HUDEP-2 (cell line): ENCODE measurements around the gene CLDN20.
"Not testable (repeated sequence)": the region's sequence is repeated elsewhere in the genome, so short reads cannot be mapped to it uniquely, and the experiment has no call there.

Source experiments
- DNase-seq, 76 experiments: peaks; one replicate each; lab custom pipeline; 2025; ENCODE audit not compliant: unreplicated experiment in 76 of 76; lab: John Stamatoyannopoulos, UW

CLDN20 gene, protein sequence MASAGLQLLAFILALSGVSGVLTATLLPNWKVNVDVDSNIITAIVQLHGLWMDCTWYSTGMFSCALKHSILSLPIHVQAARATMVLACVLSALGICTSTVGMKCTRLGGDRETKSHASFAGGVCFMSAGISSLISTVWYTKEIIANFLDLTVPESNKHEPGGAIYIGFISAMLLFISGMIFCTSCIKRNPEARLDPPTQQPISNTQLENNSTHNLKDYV

DNA sequence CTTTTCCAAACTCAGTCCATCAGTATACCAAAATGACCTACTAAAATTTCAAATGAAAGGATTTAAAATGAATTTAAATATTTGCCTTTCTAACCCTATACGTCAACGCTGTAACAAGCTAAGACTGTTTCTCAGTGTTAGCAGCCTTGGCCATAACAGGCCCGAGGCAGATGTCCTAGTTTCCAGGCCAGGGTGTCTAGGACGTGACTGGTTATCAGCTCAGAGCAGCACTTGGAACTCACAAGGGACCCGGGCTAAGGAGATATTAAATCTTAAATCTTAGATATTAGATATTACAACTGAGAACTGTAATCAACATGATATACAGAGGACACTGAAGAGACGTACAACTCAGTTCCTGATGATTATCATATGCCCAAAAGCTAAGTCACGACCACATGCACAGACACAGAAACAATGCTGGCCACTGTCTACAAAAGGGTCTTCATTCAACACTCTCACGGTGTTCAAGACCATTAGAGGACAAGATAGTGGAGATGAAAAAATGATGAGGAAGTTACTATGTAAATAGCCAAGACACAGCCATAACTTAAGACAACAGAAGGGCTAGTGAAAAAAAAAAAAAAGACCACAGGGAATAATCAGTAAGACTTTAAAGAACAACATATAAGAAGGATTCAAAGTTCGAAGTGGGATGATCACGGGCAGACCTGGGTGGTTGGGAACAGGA, at the start of gene CLDN20:
Gene CLDN20 (plus strand): TSS at position 641 of the 691 bp plus-strand sequence. CDS start 11,707 bp downstream, outside the sequence.
- no peak for DNase-seq

DNA sequence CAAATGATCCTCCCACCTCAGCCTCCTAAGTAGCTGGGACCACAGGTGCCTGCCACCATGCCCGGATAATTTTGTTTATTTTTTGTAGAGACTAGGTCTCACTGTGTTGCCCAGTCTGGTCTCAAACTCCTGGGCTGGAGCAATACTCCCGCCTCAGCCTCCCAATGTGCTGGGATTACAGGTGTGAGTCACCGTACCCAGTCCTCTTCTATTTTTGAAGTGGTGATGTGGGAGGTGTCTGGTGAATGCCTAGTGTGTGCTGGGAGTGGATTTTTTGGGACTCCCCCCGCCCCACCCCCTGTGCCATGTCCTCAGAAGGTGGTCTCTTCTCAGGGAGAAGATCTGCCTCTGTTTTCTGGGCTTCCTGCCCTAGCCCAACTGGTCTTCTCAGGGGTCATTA, 47.9 kb upstream of the CLDN20 start:
- no peak for DNase-seq

DNA sequence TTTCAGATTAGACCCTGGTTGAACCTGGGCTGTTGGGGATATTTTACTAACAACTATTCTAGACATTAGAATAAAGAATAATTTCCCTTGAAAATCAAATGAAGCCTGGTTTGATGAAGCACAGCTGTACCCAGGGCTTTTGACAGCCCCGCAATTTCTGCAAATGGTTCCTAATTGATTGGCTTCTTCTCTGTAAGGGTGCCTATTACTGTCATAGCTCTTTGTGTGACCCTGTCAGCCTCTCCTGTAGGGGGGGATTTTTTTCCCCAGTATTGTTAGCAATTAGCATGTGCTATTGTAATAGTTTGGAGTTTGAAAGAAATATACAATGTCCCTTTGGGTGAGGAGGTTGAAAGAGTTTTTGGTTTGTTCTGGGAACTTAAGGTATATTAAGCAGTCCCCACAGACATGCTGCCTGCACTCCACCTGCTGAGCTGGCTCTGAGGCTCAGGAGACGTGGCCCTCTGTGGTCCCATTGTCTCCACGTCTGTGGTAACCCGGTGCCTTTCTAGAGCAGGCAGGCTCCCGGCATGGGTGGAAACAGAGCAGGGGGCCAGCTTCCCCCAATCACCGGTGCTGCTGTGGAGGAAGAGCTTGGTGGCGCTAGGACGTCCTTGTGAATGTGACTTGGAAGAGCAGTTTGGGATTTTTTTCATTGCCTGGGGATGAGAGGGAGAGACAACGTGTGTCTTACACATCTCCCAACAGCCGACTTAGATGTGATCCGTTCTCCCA, 47.3 kb upstream of the CLDN20 start:
- DNase-seq: no peak

DNA sequence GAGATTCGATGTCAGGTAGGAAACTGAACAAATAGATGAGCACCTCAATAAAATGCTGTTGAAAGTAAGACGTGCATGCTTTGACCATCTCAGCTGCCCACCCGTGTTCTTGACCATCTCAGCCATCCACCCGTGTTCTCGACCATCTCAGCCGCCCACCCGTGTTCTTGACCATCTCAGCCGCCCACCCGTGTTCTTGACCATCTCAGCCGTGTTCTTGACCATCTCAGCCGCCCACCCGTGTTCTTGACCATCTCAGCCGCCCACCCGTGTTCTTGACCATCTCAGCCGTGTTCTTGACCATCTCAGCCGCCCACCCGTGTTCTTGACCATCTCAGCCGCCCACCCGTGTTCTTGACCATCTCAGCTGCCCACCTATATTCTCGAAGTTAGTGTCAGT, 45.1 kb upstream of the CLDN20 start:
- not testable (repeated sequence) for DNase-seq

DNA sequence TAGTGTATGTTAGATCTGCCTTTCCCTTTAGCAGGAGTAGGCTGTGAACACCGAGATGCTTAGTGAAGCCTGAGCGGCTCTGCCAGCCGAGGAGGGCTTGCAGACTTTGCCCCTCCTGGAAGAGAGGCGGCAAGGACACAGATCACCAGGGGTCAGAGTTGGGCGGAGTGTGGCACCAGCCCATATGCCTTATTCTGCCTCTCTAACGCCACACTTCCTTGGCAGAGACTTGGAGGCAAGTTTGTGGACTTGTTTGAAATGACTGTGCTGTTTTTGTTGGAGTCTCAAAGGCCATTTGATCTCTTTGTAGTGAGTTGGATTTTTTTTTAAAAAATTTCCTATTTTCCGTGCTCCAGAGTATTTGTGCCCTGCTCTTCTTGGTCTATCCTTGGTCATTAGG, 44.5 kb upstream of the CLDN20 start:
- no peak for DNase-seq

DNA sequence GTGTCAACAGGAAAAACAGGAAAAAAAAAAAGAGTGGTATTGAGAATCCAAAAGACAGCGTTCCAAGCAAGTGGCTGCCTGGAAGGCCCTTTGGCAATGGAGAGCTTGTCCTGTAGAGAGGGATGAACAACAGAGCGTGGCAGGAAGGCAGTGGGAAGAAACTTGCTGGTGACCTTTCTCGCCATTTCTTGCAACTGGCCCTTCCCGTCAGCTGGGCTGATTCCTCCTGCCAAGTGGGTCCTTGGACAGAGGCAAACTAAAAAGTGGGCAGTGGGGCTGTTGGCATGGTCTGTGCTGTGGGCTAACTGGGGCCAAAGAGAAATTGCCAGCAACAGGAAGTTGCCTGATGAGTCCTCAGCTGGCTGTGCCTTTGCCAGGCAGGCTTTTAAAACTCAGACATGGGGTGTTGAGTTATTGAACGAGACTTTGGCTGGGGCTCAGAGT, 43.9 kb upstream of the CLDN20 start:
- DNase-seq: no peak

DNA sequence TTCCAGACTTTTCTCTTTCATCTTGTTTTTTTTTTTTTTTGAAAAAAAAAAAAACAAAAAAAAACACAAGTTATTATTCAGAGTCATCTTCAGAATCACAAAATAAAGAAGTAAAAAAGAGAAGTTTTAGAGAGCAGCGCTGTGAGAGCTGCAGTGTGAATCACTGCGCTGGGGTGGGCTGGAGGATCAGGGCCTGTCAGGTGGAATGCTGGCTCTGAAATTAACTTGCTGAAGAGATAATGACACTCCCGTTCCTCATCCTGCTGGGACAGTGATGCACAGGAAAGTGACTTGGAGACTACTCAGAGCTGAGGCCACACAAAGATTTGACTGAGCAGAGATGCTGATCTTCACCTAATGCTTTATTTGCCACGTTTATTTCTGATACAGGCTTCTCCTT, 42.7 kb upstream of the CLDN20 start:
- DNase-seq: no peak

DNA sequence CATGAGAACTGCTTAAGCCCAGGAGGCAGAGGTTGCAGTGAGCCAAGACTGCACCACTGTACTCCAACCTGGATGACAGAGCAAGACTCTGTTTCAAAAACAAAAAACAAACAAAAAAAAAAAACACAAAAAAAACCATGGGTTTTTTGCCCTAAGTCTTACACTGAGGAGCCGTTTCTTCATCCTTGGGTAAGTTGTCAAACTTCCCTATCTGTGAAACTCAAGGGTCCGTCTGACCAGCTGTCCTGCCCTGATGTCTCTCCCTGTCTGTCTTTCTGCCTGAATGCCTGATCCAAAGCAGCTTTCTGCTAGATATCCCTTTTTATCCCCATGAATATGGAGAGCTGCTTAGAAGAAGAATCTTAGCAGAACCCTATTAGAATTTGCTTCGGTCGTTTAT, 41.3 kb upstream of the CLDN20 start:
- no peak for DNase-seq

DNA sequence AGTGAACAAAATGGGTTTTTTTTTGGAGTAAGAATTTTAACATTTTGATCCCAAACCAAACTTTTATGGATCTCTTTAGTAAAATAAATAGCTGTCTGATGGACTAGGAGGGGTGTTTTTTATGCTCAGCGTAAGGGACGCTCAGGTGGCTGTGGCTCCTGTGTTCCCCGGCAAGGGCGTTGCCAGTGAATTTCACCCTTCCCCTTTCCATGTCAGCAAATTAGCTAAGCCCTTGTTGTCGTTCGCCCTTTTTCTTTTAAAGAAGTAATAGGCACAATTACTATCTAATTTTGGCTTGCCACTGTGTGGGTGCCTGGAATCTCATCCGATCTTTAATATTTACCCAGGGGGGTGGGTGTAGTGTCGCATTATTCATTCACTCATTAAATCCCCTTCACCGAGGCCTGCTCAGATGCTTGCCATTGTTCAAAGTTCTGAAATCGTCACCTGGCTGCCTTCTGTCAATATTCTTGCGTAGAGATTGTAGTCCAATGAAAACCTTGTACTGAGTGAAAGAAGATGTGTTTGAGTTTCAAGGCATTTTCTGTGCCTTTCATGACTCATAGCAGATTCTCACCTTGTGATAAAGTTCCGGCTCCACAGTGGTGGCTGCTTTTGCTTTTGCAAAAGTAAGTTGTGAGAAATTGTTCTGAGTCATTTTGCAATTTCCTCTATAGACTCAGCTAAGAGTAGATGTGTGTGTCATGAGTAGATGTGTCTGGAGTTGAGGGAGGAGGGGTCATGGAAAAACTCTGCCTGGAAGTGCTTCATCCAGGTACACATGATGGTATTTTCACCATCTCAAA, 40.0 kb upstream of the CLDN20 start:
- DNase-seq: no peak

DNA sequence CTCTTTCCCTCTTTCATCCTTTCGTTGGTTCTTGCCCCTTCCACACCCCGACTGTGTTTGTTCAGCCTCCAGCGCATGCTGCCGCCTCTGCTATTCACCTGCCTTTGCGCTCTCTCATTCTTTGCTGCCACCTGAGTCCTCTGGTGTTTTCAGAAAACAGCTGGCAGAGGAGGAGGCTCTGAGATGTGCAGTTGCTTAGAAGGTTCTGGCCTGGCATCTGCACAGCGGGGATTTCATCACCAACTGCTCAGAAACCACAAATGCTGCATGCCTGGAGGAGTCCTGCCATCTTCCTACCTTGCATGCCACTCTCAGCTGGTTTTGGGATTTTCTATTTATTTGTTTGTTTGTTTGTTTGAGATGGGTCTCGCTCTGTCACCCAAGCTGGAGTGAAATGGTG, 39.2 kb upstream of the CLDN20 start:
- DNase-seq: no peak

DNA sequence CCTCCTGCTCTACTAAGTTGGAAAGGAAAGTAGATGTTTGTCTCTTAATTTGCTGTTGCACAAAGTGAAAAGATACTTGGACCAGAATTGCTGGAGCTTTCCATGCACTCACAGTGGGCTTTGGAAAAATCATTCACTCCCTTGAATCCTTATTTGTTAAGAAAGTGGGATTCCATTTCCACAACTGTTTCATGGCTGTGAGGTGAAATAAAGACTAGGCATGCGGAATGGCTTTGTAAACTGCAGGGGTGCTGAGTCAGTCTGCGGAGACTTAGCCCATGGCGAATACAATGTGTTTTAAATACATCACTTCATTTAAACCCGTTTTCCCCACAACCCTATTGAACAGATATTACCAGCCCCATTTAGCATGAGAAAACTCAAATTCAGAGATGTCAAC, 36.8 kb upstream of the CLDN20 start:
- no peak for DNase-seq

DNA sequence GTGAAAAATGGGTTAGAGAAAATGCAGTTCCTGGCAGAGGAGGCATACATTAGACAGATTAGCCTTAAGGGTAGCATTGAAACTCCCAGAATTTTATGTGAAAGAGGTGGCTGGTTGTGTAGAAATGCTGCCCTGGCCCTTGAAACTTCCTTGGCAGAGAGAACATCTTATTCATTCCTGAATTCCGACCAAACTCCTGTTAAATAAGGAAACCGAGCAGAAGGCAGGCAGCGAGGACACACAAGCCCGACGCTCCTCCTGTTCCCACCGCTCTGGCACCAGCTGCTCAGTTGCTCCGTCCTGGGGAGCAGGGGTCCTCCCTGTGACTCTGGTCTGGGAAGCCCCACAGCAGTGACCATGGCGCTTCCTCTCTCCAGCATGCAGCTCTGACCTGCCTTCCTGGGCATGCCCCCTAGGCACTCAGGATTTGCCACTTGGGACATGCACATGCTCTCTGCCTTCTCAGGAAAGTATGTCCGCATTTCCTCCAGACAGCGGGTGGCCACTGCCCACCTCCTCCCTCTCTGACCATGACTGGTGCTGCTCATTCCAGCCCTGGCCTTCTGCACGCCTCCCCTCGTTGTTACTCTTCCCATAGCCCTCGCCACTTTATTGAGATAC, 35.2 kb upstream of the CLDN20 start:
- no peak for DNase-seq

DNA sequence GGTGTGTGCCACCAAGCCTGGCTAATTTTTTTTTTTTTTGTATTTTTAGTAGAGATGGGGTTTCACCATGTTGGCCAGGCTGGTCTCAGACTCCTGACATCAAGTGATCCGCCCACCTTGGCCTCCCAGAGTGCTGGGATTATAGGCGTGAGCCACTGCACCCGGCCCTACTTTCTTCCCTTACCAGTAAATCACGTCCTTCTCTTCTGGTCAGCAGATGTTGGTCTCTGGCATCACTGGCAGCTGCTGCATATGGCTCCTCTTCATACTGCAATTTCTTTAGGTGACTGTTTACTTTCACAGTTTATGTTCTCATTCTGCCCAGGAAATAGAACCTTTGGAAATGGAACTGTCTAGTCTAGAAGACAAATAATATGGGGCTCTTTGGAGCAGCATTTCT, 32.8 kb upstream of the CLDN20 start:
- not testable (repeated sequence) for DNase-seq

DNA sequence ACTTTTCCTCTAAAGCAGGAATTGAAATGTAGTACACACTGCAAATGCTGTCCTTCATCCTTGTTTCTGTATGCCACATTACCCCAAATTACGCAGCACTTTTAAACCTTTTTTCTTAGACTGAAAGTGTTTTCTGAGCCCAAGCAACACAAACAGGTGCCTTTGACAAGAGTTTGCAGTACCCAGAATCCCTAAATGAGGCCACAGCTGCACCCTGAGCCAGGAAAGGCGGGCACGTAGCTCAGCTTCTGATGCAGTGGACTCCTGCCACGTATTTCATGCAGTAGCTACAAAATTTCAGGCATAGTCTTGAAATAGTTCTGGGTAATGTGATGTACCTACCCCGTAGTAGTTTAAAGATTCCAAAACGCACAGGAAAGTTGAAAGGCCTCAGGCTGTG, 31.0 kb upstream of the CLDN20 start:
- DNase-seq: no peak

DNA sequence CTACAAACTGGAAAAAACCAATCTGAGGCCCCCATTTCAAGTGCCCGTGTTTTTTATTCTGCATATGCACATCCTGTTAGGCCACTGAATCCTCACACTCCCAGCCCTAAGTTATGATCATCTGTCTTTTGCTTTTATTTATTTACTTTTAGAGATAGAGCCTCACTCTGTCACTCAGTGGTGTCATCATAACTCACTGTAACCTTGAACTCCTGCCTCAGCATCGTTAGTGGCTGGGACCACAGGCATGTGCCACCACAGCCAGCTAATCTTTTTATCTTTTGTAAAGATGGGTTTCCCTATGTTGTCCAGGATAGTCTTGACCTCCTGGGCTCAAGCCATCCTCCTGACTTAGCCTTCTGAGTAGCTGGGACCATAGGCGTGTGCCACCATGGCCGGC, 29.6 kb upstream of the CLDN20 start:
- DNase-seq: no peak

DNA sequence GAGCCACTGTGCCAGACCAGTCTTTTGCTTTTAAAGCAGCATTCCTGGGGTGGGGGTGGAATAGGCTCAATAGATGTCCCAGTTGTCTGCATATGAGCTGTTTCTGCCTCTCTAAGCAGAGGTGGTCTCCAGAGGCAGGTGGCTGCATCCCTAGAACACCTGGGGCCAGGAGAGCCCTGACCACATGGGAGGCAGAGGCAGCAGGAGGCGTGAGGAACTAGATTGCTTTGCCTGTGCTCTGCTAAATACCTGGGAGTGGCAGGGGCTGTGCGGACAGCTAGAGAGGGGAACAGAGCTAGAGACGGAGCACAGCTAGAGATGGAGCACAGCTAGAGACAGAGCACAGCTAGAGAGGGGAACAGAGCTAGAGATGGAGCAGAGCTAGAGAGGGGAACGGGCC, 29.1 kb upstream of the CLDN20 start:
- no peak for DNase-seq

DNA sequence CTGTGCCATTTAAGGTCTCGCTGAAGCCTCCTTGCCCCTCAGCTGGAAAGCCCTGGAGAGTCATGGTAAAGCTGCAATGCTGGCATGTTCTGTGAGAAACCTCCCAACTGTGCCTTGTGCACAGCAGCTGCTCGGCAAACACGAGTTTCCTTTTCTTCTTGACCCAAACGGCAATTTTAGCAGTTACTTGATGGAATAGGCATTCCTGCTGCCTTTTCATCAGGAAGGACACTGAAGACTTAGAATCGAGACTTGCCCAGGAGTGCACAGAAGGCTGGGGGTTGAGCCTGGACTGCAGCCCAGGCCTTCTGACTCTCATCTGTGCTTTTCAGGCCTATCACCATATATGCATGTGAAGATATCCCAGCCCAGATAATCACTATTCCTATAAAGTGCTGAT, 28.7 kb upstream of the CLDN20 start:
- DNase-seq: no peak

DNA sequence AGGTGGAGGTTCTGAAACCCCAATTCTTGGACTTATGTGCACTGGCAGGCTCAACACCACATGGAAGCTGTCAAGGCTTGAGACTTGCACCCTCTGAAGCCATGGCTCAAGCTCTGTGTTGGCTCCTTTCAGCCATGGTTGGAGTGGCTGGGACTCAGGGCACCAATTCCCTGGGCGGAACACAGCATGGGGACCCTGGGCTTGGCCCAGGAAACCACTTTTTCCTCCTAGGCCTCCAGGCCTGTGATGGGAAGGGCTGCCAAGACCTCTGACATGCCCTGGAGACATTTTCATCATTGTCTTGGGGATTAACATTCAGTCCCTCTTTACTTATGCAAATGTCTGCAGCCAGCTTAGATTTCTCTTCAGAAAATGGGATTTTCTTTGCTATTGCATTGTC, 26.2 kb upstream of the CLDN20 start:
- DNase-seq: no peak

DNA sequence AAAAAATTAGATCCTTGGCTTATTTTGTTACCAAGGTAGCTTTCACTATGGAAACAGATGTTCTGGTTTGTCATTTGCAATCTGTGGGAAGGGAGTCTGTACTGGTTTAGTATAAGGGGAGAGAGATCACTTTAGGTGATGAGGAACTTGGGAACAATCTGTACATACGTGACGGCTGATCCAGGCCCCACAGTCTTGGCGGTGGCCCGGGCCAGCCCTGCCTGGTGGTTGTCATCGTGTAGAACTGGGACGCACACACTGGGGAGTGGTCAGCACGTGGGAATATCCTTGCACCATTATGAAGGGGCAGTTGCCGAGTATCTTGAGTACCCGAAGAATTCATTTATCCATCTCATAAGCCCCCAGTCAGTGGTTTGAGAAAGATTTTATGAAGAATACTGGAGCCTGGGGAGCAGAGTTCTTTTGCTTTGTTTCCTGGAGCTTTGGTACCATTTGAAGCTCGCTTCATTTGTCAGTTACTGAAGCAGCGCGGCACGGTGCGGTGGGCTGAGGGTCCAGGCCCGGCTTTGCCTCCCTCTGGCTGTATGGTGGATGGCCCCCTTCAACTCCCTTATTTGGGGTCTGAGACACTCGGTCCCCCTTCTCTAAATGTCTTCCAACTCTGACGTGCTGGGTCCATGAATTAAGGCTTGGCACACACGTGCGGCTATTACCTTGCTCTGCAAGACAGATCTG, 22.8 kb upstream of the CLDN20 start:
- no peak for DNase-seq

DNA sequence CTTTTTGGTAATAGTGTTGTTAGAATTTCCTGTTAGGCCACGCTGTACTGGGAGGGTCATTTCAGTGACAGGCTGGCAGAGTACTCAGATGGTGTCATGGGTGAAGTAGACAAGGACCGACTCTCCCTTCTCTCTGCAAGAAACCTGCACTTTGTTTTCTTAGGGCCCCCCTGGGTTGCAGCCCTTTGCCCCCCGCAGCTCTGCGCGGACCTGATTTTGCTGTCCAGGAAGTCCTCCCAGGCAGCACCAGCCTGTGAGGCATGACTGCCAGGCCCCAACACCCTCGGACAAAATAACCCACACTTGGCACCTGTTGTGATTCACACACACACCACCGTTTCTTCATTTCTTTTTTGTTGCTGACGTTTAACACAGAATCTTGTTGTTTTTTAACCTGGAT, 21.8 kb upstream of the CLDN20 start:
- no peak for DNase-seq
